Activated CD8-positive, alpha-beta memory T cell treated with anti-CD3 and anti-CD28 coated beads for 1 hour (primary cell): ENCODE data around the gene GALNT2.

Experiments used
- DNase-seq, 2 donors: peaks; one replicate each; pipeline ENCODE4 v3.0.0-alpha.2; 2020; ENCODE audit warnings: low read depth in 1 of 2; ENCODE audit errors: extremely low read depth in 1 of 2

The GALNT2 gene

DNA sequence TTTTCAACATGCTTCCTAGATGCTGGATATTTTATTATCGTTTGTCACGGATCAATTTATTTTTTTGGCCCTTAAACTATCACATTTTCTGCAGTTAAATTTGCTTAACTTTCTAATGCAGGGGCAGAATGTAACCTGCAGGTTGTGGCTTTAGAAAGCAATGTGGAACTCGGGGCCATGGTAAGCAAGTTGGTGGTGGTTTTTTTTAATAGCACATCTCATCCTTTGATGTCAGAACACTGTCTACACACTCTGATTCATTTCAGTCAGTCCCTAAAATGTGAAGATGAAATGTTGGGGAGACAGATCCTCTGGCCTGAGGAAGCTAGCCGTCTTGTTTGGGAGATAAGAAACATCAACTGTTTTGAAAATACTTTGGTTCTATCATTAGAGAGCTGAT is 89.5 kb downstream of the GALNT2 start:
- no peak for DNase-seq

DNA sequence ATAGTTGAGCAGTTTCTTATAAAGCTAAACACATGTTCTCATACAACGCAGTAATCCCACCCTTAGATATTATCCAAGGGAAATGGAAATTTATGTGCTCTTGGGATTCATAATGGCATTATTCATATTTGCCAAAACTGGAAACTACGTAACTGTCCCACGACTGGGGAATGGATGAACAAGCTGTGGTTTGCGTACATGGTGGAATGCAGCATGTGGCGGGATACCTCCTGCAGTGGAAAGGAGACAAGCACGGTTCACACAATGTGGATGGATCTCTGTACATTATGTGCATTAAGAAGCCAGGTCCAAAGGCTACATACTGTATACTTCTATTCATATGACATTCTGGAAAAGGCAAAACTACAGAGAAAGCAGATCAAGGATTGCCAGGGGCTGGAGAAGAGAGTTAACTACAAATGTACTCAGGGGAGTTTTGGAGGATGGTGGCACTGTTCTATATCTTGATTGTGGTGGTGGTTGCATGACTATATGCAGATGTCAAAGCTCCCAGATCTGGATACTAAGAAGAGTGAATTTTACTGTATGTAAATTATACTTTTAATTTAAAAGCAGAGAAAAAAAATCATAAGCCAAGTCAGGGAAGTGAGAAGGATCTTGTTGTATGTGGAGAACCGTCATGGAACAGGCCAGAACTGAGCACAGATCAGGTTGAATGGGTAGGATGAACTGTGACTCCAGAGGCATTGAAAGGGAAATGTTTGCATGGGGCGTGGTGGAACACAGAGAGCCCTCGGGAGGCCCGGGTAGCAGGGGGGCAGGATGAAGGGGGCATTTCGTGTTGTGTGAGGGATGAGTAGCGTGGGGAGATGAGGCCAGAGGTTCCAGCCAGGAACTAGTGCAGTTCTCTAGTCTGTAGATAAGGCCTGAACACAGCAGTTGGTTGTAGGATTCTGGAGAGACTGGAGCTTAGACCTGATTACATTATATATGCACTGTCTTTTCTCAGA is 90.7 kb downstream of the GALNT2 start:
- DNase-seq, result no peak

DNA sequence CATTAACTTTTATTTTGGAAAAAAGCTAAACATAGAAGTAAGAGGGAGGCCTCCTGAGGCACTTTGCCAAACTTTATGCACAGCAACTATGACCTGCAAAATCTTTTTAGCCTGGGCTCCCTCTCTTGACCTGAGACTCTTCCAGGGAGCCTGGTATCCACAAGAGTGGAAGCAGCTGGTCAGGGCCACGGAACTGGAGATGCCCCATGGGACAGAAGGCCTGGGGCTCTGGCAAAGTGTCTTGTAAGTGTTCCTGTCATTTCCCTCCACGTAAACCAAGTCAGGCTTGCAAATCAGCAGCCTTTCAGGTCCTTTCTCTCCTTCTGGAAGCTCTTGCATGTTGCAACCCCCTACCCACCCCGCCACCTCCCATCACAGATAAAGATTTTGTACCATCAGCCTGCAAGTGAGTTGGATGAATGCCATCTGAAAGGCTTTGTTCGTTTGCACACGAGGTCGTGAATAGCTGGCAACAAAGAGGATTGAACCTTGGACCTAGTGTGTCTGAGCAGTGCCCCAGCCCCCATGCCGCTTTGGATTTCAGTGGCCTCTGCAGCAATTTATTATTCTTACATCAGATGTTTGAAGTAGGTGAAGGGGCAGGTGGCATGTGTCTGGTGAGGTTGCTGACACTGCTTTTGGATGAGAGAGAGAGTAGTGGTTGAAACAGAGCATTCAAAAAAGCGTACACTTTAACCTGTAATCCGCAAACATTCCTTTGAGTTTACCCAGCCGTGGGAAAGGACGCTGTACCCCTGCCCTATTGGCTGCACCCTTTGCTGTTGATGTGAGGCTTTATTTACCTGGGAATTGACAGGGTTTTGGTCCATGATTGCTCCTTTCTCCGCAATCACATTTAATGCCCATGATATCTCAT is 91.6 kb downstream of the GALNT2 start:
- DNase-seq, result no peak

DNA sequence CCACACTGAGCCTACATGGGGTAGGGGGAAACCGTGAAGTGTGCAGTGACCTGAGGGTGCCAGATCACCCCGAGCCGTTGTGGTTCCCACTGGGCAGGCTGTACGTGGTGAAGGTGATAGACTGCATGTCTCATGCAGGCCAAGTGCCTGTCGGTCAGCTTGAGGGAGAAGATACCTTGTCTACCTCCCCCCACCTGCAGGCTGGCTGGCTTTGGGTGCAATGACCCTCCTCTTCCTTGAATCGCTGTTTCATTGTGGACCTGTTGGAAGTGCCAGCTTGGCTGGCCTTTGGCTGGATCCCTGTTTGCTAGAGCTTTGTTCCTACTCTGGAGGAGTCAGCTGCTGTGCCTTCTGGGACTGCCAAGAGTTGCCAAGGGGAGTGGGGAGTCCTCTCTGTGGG is 92.5 kb downstream of the GALNT2 start:
- no peak for DNase-seq

DNA sequence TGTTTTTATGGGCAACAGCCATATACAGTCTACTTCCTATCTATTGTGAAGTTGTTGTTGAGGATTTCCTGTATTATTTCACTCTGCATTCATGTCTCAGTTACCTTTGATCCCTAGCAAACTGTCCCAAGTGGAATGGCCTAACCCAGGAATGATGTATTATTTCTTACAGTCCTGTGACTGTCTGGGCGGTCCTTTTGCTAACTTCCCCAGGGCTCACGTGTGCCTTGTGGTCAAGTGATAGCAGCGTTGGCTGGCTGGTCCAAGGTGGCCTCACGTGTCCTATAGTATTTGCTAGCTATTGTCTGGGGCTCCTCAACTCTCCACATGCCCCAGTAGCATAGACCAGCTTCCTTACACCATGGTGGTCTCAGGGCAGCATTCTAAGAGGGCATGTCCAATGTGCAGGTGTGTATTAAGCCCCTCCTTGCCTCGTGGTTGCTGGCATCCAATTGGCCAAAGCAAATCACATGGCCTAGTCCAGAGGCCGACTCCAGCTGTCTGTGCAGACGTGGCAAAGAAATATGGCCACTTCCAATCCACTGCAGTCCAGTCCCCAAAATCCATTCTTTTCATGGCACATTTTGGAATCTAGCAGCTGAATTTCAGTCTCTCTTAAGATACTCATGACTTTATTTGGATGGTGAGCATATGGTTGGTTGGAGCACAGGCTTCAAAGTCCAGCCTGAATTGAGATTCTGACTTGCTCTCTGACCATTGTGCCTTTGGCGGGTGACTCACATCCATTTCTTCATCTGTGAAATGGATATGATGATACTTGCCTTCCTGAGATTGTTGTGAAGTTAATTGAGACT is 94.1 kb downstream of the GALNT2 start:
- DNase-seq, result no peak

DNA sequence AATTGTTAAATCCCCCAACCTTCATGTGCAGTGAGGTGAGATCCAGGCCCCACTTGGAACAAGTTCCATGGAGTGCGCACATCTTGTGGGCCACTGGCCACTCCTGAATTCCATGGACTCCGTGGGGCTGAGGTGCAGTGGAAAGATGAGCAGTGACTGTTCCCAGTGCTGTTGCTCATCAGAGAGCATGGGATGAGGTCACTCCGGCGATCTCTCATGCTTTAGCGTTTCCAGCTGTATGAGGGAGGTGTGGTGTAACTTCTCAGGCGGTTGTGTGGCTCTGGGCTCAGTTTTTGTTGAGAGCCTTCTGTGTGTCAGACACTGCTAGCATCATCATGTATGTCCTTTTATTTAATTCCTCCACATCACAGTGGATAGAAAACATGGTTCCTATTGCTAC is 96.2 kb downstream of the GALNT2 start:
- DNase-seq, result no peak

DNA sequence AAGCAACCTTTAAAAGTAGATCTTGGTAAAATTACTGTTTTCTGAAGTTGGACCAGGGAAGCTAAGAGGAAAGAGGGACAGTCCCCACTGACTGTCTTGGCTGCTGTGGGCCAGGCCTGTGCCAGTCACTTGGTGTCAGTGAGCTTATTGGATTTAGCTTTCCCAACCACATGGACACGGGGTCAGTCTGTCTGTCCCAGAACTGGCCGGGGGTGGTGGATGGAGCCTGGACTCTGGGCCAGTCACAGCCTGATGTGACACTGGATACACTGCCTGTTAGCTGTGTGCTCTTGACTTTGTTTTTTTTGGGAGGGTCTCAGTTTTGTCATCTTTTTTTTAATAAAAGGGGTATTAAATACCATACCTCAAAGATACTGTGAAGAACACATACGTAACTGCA is 96.7 kb downstream of the GALNT2 start:
- DNase-seq, result no peak

DNA sequence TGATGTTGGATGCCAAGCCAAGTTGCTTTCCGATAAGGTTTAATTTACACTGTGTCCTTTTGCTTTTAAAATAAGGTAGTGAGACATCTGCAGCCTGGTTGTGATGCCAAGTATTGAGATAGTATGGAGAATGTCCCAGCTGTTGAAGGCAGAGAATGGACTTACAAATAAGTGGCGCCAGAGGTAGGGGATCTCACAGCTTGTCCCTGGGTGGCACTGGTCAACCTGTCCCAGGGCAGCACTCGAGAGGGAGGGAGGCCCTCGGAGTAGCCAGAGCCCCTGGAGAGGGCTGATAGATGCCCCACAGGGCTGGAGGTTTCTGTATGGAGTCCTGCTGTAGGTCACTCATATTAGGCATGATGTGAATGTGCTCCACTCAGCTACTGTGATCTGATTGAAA is 98.5 kb downstream of the GALNT2 start:
- no peak for DNase-seq

DNA sequence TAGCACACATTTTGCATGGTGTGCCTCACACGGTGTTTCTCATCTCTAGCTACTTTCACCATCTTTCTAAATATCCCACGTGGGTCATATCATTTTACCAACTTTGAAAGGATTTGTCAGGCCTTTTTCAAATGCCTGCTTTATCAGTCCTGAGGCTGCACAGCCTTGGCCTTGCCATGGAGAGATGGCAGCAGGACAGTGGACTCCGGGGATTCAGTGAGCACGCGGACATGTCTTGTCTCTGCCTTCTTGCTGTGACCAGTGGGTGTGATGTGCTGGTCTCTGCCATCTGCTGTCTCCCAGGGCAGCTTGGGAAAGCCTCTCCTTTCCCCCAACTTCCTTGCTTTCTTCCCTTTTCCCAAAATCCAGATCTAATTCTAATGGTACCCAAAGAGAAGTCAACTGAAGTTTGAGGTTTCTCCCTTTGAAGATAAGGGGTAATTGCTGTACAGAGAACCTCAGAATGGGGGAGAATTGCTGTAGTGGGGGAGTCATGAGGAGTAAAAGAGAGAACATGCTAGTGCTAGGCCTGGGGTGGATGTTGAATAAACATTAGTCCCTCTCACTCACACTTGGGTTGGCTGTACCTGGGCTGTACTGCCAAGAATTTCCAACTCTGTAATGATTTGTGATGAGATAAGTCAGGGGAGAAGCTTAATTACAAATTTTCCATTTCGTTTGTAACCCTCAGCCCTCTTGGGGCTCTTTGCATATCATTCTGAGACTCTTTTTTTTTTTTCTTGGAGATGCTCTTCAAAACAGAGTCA is 99.5 kb downstream of the GALNT2 start:
- no peak for DNase-seq

DNA sequence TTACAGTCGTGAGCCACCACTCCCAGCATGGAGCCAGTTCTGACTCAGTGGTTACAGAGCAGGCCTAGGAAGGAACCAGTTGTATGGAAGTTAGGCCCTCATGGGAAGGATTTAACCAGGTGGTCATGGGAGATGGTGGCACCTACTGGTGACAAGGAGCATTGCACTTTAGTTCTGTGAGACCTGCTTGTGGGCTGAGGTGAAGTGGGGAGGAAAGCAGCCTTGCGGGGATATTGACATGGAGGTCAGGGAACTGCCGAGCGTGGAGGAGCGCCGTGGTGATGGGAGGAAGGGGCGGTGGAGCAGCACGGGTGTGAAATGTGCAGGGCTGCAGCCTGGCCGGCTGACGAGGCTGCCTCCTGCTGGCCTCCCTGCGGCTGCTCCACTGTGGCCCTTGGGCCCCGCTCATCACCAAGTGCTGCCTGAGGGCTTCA is 100.4 kb downstream of the GALNT2 start:
- peak in 1 of 2 donors; percentile 11 for DNase-seq

DNA sequence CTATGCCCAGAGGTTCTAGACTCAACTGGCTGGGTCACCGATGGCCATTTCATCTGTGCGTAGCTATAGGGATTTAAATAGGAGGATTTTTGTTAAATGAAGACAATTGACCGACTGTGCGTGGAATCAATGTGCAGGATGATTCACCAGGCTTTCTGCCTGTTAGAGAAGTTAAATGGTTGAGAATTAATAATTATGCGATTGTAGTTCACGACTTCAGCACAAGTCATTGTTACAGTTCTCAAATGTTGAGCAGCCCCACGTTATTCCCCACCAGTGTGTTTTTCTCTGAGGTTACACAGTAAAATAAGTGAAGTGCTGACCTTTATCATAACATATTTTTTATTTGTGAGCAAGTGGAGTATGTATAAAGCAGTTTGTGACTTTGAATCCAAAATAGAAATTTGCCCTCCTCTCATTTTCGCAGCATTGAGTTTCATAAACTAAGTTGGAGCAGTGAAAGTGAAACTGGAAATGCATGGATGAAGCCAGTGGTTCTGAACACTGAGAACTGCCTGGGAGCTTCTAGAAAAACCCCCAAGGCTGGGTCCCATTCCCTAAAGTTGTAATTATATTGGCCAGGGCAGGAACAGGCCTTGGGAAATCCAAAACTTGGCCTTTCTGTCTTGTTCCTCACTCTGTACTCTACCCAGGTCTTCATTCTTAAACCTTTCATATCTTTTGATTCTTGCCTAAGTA is 102.6 kb downstream of the GALNT2 start:
- DNase-seq, result no peak

DNA sequence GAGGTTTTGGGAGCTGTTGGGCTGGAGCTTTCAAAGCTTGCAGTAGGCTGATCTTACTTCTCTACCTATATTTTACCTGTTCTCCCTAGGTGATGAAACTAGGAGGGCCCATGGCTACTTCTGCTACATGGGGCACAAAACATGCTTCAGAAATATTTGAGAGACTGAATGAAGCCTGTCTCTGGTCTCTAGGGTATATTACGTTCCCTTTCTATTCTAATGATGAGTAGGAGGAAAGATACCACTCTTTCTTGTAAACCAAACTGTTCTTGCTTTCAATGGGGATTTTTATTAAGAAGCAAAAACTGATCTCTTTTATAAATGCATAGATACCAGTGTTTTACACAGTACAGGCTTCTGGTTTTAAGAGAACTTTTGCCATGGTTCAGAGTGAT is 103.1 kb downstream of the GALNT2 start:
- DNase-seq, result no peak

DNA sequence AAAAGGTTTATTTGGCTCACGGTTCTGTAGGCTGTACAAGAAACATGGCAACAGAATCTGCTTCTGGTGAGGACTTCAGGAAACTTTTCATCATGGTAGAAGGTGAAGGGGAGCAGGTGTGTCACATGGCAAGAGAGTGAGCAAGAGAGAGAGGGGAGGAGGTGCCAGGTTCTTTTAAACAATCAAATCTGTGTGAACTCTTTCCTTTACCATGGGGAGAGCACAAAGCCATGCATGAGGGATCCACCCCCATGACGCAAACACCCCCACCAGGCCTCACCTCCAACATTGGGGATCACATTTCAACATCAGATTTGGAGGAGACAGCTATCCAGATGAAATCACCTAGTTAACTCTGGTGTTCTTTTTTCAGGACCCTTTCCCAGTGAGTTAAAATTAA is 103.6 kb downstream of the GALNT2 start:
- no peak for DNase-seq

DNA sequence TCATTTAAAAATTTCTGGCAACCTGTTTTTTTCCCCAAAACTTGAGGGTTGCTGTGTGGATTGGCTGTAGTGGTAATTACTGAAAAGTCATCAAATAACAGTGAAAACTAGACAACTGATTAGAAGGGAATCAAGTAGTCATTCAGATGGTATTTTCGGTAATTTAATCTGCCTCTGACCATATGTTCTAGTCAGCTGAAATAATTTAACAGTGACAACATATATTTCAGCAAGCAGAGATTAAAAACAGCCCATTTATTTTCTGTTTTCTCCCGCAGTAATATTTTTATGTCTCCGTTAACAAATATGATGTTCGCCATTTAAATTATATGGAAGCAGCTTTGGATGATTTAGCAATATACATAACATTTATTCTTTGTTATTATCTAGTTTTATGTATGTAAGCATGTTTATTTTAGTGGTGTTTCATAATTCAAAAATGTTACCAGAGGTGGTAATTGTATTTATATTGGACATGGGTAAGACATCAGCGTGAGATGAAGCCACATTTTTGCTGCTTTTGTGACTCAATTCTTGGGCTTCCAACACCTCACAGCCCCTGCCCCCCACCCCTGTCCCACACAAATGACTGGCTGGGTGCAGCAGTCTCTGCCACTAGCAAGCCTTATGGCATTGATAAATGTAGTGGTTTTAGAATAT is 104.4 kb downstream of the GALNT2 start:
- DNase-seq, result no peak

DNA sequence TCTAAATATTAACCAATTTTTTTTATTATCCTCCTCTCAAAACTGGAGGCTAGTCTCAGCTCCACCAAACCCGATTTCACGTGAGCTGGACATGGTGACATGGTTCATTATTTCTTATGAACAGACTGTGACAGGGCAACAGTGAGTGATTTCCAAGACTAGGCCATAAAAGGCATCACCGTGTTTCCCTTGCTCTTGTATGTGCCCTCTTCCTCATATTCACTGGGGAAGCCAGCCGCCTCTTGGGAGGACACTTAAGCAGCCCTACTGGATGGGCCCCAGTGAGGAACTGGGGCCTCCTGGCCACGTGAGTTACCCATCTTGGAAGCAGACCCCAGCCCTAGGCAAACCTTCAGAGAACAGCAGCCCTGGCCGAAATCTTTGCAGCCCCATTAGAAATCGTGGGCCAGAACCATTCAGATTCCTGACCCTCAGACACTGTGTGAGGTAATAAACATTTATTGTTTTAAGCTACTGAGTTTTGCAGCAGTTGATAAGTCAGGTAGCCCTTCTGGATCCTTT is 105.0 kb downstream of the GALNT2 start:
- no peak for DNase-seq

DNA sequence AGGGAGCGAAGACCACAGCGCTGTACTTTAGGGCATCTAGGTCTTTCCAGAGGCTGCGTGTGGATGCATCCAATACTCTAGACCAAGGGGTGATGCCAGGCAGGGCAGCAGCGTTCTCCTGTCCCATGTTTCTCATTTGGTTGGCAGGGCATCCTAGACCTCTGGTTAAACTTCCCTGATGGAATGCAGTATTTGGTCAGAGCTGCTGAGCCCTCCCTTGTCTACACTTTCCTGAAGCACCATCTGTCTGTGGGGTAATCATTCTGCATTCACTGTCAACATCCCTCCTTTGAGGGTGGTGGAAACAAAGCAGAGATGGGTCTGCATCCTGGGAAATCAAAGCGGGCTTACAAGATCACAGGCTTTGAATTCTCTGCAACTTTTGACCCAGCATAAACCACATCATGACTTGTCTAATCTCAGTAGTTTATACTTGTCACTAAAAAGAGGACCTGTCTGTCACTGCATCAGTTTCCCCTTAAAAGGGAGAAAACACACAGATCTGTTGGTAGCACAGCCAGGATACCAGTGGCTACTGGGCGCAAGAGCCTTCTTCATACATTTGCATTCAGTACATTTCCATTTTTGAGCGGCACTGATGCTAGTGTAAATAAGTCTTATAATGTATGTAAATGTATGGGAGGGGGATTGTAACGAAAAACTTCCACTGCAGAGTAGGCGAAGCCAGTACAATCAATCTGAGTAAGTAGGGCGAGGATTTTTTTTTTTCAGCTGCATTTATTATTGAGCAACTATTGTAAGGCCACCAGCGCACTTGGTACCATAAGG is 106.3 kb downstream of the GALNT2 start:
- DNase-seq, result no peak

DNA sequence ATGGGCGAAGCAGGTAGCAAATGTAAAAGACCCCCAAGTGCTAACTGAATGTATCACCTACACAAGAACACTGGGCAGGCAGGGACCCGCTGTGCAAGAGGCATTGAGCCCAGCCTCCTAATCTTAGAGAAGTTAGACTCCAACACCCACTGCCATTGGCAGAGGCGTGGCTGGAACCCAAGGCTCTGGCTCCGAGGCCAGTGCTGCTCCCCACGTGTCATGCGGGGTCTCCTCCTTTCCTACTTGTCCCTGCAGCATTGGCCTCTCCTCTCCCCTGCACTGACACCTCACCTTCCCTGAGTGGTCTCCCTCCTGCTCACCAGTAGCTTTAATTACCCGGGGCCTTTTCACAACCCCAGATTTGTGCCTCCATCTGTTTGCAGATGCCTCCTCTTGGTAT is 107.0 kb downstream of the GALNT2 start:
- no peak for DNase-seq
